SK-N-SH (cell line): ENCODE data around the gene DSCAML1. TPM values are rescaled to one million over a fixed set of nuclear protein-coding genes. Genes with fewer than 3 reads are reported as not detected.

ENCODE experiments used
- CTCF ChIA-PET: fragments of 300-600, 350-600 bp; formaldehyde crosslinking; extraction: SDS; loops from one replicate; lab custom pipeline; 2021; lab: Yijun Ruan, JAX
- POLR2A ChIA-PET: fragments of 350-600 bp; sonication (Branson Sonifier 250); formaldehyde crosslinking; extraction: SDS; loops from one replicate; lab custom pipeline; 2020; ENCODE audit warnings: antibody characterized with exemption, inconsistent platforms; lab: Yijun Ruan, JAX
- DNase-seq: peaks from one replicate; pipeline ENCODE4 v3.0.0; 2012
- H2AFZ ChIP-seq: fragments of 200-600 bp; sonication (generic); 2 replicates; pipeline ENCODE4 v1.8.1; 2016; ENCODE audit warnings: antibody characterized with exemption, mild to moderate bottlenecking, low read depth
- H3F3A ChIP-seq: fragments of 200-600 bp; sonication (generic); replicated peaks from 2 replicates; pipeline ENCODE3; 2016; ENCODE audit warnings: antibody characterized with exemption, mild to moderate bottlenecking; ENCODE audit not compliant: insufficient read depth
- H3K27ac ChIP-seq, 2 experiments: fragments of 200-500 bp in 1 of 2; fragments of 200-600 bp in 1 of 2; sonication (Bioruptor generic) in 1 of 2; sonication (generic), shearing (Covaris generic) in 1 of 2; 2 replicates each; pipeline versions ENCODE4 v1.5.1 to v1.6.1; 2014 to 2016; ENCODE audit warnings: low read depth in 2 of 2, inconsistent platforms in 1 of 2, low read length in 1 of 2, mild to moderate bottlenecking in 1 of 2, mixed read lengths in 1 of 2
- H3K27me3 ChIP-seq: fragments of 200-600 bp; sonication (generic), shearing (Covaris generic); 2 replicates; pipeline ENCODE4 v1.6.1; 2016; ENCODE audit warnings: mixed run types; ENCODE audit not compliant: insufficient read depth
- H3K36me3 ChIP-seq, 2 experiments: fragments of 200-500 bp in 1 of 2; fragments of 200-600 bp in 1 of 2; sonication (Bioruptor generic) in 1 of 2; sonication (generic) in 1 of 2; replicated peaks in 1 of 2; 2 replicates each; pipeline versions ENCODE3 to v1.5.1; 2014 to 2016; ENCODE audit warnings: low read length in 1 of 2, mild to moderate bottlenecking in 1 of 2; ENCODE audit not compliant: insufficient read depth in 2 of 2, control insufficient read depth in 1 of 2
- H3K4me1 ChIP-seq, 2 experiments: fragments of 200-500 bp in 1 of 2; fragments of 200-600 bp in 1 of 2; sonication (Bioruptor generic) in 1 of 2; sonication (generic), shearing (Covaris generic) in 1 of 2; 2 replicates each; pipeline versions ENCODE4 v1.5.1 to v1.6.1; 2014 to 2016; ENCODE audit warnings: low read depth in 1 of 2, low read length in 1 of 2, mixed run types in 1 of 2; ENCODE audit not compliant: insufficient read depth in 2 of 2, control insufficient read depth in 1 of 2
- H3K4me2 ChIP-seq: fragments of 200-600 bp; sonication (generic), shearing (Covaris generic); 2 replicates; pipeline ENCODE4 v1.6.1; 2017; ENCODE audit warnings: mixed run types
- H3K4me3 ChIP-seq, 2 experiments: fragments of 200-500 bp in 1 of 2; fragments of 200-600 bp in 1 of 2; sonication (Bioruptor generic) in 1 of 2; sonication (generic), shearing (Covaris generic) in 1 of 2; 2 replicates each; pipeline versions ENCODE4 v1.5.1 to v1.8.1; 2014 to 2016; ENCODE audit warnings: low read depth in 2 of 2, inconsistent platforms in 1 of 2, low read length in 1 of 2, mild to moderate bottlenecking in 1 of 2, mixed read lengths in 1 of 2, moderate library complexity in 1 of 2
- H3K79me2 ChIP-seq: fragments of 200-600 bp; sonication (generic); 2 replicates; pipeline ENCODE4 v1.8.1; 2017; ENCODE audit warnings: mild to moderate bottlenecking; ENCODE audit not compliant: insufficient read depth
- H3K9ac ChIP-seq: fragments of 200-600 bp; sonication (generic); 2 replicates; pipeline ENCODE4 v1.6.1; 2017; ENCODE audit warnings: mixed run types
- H3K9me2 ChIP-seq: fragments of 200-600 bp; sonication (generic); 2 replicates; pipeline ENCODE4 v1.6.1; 2017; ENCODE audit warnings: mixed run types
- H3K9me3 ChIP-seq: fragments of 200-600 bp; sonication (generic); 2 replicates; pipeline ENCODE4 v1.6.1; 2017; ENCODE audit warnings: mixed run types, mild to moderate bottlenecking, moderate library complexity
- H4K20me1 ChIP-seq: fragments of 200-600 bp; sonication (generic); 2 replicates; pipeline ENCODE4 v1.6.1; 2017; ENCODE audit warnings: mild to moderate bottlenecking, mixed run types; ENCODE audit not compliant: insufficient read depth
- CHD2 ChIP-seq: fragments of 150-350 bp; IDR thresholded peaks from 2 replicates; pipeline ENCODE4 v1.6.1; 2018; ENCODE audit warnings: low read length; ENCODE audit not compliant: partially characterized antibody
- ELF1 ChIP-seq: IDR thresholded peaks from 2 replicates; pipeline ENCODE4 v1.4.0; 2012
- FOXM1 ChIP-seq: IDR thresholded peaks from 2 replicates; pipeline ENCODE4 v1.4.0; 2012; ENCODE audit warnings: low read depth, mild to moderate bottlenecking
- IRF3 ChIP-seq: fragments of 150-350 bp; IDR thresholded peaks from 2 replicates; pipeline ENCODE4 v1.6.1; 2016; ENCODE audit warnings: mild to moderate bottlenecking, low read depth, low read length
- JUND ChIP-seq: IDR thresholded peaks from 2 replicates; pipeline ENCODE4 v1.4.0; 2012
- MXI1 ChIP-seq: IDR thresholded peaks from 2 replicates; pipeline ENCODE4 v1.6.1; 2012; ENCODE audit warnings: mild to moderate bottlenecking, low read depth, low read length, improper control_type of control experiment
- SIN3A ChIP-seq: IDR thresholded peaks from 2 replicates; pipeline ENCODE4 v1.6.1; 2012; ENCODE audit warnings: low read depth, mild to moderate bottlenecking, low read length, moderate library complexity, borderline replicate concordance
- SMC3 ChIP-seq: IDR thresholded peaks from 2 replicates; pipeline ENCODE4 v1.6.1; 2012; ENCODE audit warnings: low read depth, low read length, improper control_type of control experiment
- USF1 ChIP-seq: IDR thresholded peaks from 2 replicates; pipeline ENCODE4 v1.4.0; 2012; ENCODE audit warnings: low read depth, borderline replicate concordance
- USF2 ChIP-seq: fragments of 150-350 bp; IDR thresholded peaks from 2 replicates; pipeline ENCODE4 v1.6.1; 2017; ENCODE audit warnings: antibody characterized with exemption, low read length, low read depth, borderline replicate concordance
- WGBS: methylation state at CpG from one replicate; pipeline ENCODE4 v1.1.6; 2017; ENCODE audit warnings: low lambda C conversion rate; 5-methylcytosine and 5-hydroxymethylcytosine counted together
- polyA plus RNA-seq, 3 experiments: library from polyadenylated mRNA; depleted of rRNA; stranded (reverse); fragments of >200 nt; gene quantifications; 2 replicates each; pipeline ENCODE4 v1.2.3, GENCODE V29; 2012
- TF ChIP-seq, protein P1 (sequence below): IDR thresholded peaks from 2 replicates; pipeline ENCODE4 v1.6.1; 2012; ENCODE audit warnings: mild to moderate bottlenecking, low read depth, low read length, moderate library complexity

Gene DSCAML1
- polyA plus RNA-seq, 1 of the 3 experiments (the other 2 are of a cell fraction): not detected

DNA sequence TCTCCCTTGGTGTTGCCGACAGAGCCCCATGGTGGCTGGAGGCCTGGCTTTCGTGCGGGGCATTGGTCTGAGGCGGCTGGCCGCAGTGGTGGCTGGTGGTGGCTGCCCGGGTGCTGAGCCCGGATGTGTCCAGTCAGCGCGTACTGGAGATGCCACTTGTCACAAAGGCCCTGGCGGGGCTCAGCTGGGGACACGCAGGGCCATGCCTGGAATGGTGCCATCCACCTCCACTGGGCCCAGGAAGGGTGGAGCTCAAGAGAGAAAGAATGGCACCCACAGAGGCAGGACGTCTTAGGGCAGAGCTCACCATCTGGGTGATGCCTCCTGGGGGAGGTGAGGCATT is 376.9 kb downstream of the DSCAML1 start:
- no peaks in the 10 kb centered on the region for H3F3A ChIP-seq
- no peak for DNase-seq
- ChIA-PET CTCF (interaction anchor here (1.1 to 16.8 kb wide), 7 partner anchors 9 to 633 kb away, joined by 4 to 449 read pairs (median 4); partner anchors contain the start of genes DSCAML1 and FXYD2), POLR2A (no interaction called here)
- H3K9me2 ChIP-seq: no peaks in the 10 kb centered on the region
- H4K20me1 ChIP-seq: no peaks in the 10 kb centered on the region
- no peak overlapping the region for H2AFZ ChIP-seq
- H3K9ac ChIP-seq: no peak overlapping the region
- H3K4me3 ChIP-seq: no peak overlapping the region
- H3K79me2 ChIP-seq: no peaks in the 10 kb centered on the region
- TF ChIP-seq SMC3: no peak
- TF ChIP-seq, protein P1, sequence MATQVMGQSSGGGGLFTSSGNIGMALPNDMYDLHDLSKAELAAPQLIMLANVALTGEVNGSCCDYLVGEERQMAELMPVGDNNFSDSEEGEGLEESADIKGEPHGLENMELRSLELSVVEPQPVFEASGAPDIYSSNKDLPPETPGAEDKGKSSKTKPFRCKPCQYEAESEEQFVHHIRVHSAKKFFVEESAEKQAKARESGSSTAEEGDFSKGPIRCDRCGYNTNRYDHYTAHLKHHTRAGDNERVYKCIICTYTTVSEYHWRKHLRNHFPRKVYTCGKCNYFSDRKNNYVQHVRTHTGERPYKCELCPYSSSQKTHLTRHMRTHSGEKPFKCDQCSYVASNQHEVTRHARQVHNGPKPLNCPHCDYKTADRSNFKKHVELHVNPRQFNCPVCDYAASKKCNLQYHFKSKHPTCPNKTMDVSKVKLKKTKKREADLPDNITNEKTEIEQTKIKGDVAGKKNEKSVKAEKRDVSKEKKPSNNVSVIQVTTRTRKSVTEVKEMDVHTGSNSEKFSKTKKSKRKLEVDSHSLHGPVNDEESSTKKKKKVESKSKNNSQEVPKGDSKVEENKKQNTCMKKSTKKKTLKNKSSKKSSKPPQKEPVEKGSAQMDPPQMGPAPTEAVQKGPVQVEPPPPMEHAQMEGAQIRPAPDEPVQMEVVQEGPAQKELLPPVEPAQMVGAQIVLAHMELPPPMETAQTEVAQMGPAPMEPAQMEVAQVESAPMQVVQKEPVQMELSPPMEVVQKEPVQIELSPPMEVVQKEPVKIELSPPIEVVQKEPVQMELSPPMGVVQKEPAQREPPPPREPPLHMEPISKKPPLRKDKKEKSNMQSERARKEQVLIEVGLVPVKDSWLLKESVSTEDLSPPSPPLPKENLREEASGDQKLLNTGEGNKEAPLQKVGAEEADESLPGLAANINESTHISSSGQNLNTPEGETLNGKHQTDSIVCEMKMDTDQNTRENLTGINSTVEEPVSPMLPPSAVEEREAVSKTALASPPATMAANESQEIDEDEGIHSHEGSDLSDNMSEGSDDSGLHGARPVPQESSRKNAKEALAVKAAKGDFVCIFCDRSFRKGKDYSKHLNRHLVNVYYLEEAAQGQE: no peak
- H3K27me3 ChIP-seq: no peaks in the 10 kb centered on the region
- no peaks in the 10 kb centered on the region for H3K9me3 ChIP-seq
- no peaks in the 10 kb centered on the region for H3K4me1 ChIP-seq
- H3K27ac ChIP-seq: no peak overlapping the region
- 90% methylated on average over 7 of the region's 12 CpGs for WGBS
- H3K4me2 ChIP-seq: no peak overlapping the region
- no peaks in the 10 kb centered on the region for H3K36me3 ChIP-seq

DNA sequence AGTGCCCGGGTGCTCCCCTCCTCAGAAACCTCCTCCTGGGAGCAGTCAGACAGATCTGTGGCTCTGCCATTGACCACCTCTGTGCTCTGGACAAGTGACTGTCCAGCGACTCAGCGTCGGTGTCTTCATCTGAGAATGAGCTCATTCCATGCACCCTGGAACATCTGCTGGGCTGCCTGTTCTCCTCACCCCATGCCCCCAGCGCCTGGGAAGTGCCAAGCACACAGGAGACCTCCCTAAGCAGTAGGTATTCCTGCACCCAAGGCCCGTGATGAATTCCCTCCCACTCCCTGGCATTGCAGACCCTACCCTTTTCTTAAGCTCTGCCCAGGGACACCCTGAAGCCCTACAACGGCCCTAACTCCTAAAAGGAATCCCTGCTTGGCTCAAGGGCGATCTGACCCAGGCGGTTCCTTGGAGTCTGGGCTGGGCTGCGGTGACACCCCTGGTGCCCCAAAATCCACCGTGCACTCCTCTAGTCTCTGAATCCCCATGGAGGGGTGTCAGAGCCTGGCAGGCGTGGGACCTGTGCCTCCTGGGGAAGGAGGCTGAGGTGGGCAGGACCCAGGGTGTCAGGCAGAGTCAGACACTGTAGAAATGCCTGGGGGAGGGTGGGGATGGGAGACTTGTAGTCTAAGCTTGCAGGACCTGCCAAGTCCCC is 377.4 kb downstream of the DSCAML1 start:
- Histone ChIP-seq H3K9me2 (no peaks in the 10 kb centered on the region), H3K79me2 (no peaks in the 10 kb centered on the region), H2AFZ (no peak overlapping the region), H4K20me1 (no peaks in the 10 kb centered on the region), H3K9me3 (no peaks in the 10 kb centered on the region), H3K9ac (no peak overlapping the region), H3K36me3 (peaks cover 0 to under 1% of the 10 kb centered on the region in 2 experiments), H3K27me3 (no peaks in the 10 kb centered on the region), H3K4me2 (no peak overlapping the region), H3F3A (no peaks in the 10 kb centered on the region), H3K27ac (no peak overlapping the region), H3K4me1 (no peaks in the 10 kb centered on the region), H3K4me3 (no peak overlapping the region)
- 37% methylated on average over 5 of the region's 12 CpGs for WGBS
- ChIA-PET CTCF (interaction anchor here (0.8 to 16.8 kb wide), 8 partner anchors 10 to 633 kb away, joined by 3 to 449 read pairs (median 4); partner anchors contain the start of genes DSCAML1 and FXYD2), POLR2A (no interaction called here)
- no peak for DNase-seq
- no peak for TF ChIP-seq SIN3A
- no peak for TF ChIP-seq CHD2
- no peak for TF ChIP-seq IRF3
- no peak for TF ChIP-seq USF2
- TF ChIP-seq JUND: no peak
- TF ChIP-seq SMC3: no peak
- no peak for TF ChIP-seq FOXM1
- no peak for TF ChIP-seq USF1
- TF ChIP-seq MXI1: no peak
- no peak for TF ChIP-seq ELF1
